D721Med (cell line): ENCODE measurements around the gene NELFE.

Experiments
- DNase-seq: peaks from one replicate; pipeline ENCODE4 v3.0.0; 2011; ENCODE audit warnings: low spot score; ENCODE audit not compliant: insufficient read length
- FAIRE-seq: peaks from 2 replicates; lab custom pipeline; 2011; peaks lifted over from hg19 to GRCh38; lab: Jason Lieb, UNC
- TF ChIP-seq, protein P1 (sequence below): IDR thresholded peaks from 2 replicates; pipeline ENCODE4 v1.5.1; 2012; ENCODE audit warnings: mild to moderate bottlenecking, control low read depth; ENCODE audit not compliant: insufficient read depth; ENCODE audit errors: missing control alignments

NELFE gene

GRCh38 chr6:31952890-31953289 lies 5.9 kb downstream of the NELFE start:
- FAIRE-seq (no peak), DNase-seq (no peak)
- TF ChIP-seq, protein P1, sequence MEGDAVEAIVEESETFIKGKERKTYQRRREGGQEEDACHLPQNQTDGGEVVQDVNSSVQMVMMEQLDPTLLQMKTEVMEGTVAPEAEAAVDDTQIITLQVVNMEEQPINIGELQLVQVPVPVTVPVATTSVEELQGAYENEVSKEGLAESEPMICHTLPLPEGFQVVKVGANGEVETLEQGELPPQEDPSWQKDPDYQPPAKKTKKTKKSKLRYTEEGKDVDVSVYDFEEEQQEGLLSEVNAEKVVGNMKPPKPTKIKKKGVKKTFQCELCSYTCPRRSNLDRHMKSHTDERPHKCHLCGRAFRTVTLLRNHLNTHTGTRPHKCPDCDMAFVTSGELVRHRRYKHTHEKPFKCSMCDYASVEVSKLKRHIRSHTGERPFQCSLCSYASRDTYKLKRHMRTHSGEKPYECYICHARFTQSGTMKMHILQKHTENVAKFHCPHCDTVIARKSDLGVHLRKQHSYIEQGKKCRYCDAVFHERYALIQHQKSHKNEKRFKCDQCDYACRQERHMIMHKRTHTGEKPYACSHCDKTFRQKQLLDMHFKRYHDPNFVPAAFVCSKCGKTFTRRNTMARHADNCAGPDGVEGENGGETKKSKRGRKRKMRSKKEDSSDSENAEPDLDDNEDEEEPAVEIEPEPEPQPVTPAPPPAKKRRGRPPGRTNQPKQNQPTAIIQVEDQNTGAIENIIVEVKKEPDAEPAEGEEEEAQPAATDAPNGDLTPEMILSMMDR: no peak

GRCh38 chr6:31952140-31952805 lies 6.5 kb downstream of the NELFE start:
- FAIRE-seq (no peak), DNase-seq (peak; percentile 51)
- TF ChIP-seq, protein P1: peak; percentile 63

GRCh38 chr6:31949926-31950548 lies 8.7 kb downstream of the NELFE start:
- FAIRE-seq: no peak
- TF ChIP-seq, protein P1: no peak
- DNase-seq: no peak

GRCh38 chr6:31948753-31949413 lies 9.9 kb downstream of the NELFE start:
- DNase-seq: no peak
- TF ChIP-seq, protein P1: no peak
- FAIRE-seq: no peak

- TF ChIP-seq, protein P1: no peak
- FAIRE-seq (no peak), DNase-seq (no peak)
Measured at GRCh38 chr6:31948306-31948705, 10.5 kb downstream of the NELFE start.

- DNase-seq: no peak
- TF ChIP-seq, protein P1: no peak
- FAIRE-seq: no peak
Measured at GRCh38 chr6:31947864-31948263, 10.9 kb downstream of the NELFE start.
